SK-N-MC (cell line): ENCODE measurements around the gene ALAD.

Experiments
- EZH2 ChIP-seq: fragments of 200-600 bp; sonication (generic); IDR thresholded peaks from one replicate; pipeline ENCODE4 v1.6.1; 2017; ENCODE audit warnings: antibody characterized with exemption
- POLR2AphosphoS5 ChIP-seq: IDR thresholded peaks from 2 replicates; pipeline ENCODE4 v1.6.1; 2012; ENCODE audit warnings: mild to moderate bottlenecking, low read depth, low read length, borderline replicate concordance

DNA sequence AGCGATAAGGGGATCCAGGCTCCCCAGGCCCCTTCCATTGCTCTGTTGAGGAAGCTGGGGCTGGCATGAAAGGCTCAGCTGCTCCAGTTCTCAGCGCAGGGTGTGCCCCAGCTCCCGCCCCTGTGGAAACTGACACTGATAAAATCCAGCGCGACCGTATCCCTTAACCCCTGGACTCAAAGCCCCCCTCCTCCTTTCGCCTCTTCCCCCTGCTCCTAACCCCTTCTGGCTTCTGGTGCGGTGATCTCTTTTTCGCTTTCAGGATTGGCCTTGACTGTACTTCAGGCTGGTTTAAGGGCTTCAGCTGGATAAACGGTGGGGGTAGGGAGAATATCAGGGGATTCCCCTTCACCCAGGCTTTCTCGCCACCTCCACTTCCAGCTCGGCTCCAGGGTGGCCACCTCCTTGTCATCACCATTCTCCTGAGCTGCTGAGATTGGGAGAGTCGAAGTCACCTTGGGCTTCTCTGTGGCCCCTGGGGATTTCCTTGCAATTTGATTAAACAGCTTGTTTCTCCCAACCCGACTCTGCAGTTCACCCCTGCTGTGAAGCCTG, 50.9 kb downstream of the ALAD start:
- TF ChIP-seq EZH2 (no peak), POLR2AphosphoS5 (no peak)
